Keratinocyte (primary cell): Measurements from ENCODE around the gene DNAH3. TPM values are rescaled to one million over a fixed set of nuclear protein-coding genes. Genes with fewer than 3 reads are reported as not detected.

Experiments
- DNase-seq: peaks from one replicate; pipeline ENCODE4 v3.0.0-alpha.2; 2011; ENCODE audit warnings: low read depth, missing footprints, low spot score
- FAIRE-seq: peaks from 2 replicates; lab custom pipeline; 2011; peaks lifted over from hg19 to GRCh38; lab: Jason Lieb, UNC
- H2AFZ ChIP-seq: 2 replicates; pipeline ENCODE4 v1.6.0; 2012; ENCODE audit warnings: low read length, control low read depth, inconsistent platforms; ENCODE audit not compliant: control insufficient read depth
- H3K27ac ChIP-seq: 2 replicates; pipeline ENCODE4 v1.5.1; 2011; ENCODE audit warnings: low read length; ENCODE audit not compliant: control insufficient read depth, insufficient read depth
- H3K27me3 ChIP-seq: 3 replicates; pipeline ENCODE4 v1.6.0; 2011; ENCODE audit warnings: low read length; ENCODE audit not compliant: control insufficient read depth, insufficient read depth; ENCODE audit errors: extremely low read depth
- H3K36me3 ChIP-seq, 2 experiments: 2 replicates in 1 of 2; 3 replicates in 1 of 2; pipeline ENCODE4 v1.5.1; 2011; ENCODE audit warnings: low read length in 2 of 2, mild to moderate bottlenecking in 1 of 2; ENCODE audit not compliant: control insufficient read depth in 2 of 2, insufficient read depth in 2 of 2; ENCODE audit errors: extremely low read depth in 1 of 2
- H3K4me1 ChIP-seq: 3 replicates; pipeline ENCODE4 v1.5.1; 2011; ENCODE audit warnings: low read length; ENCODE audit not compliant: control insufficient read depth, insufficient read depth; ENCODE audit errors: extremely low read depth
- H3K4me2 ChIP-seq: 3 replicates; pipeline ENCODE4 v1.6.0; 2011; ENCODE audit warnings: low read depth, low read length; ENCODE audit not compliant: control insufficient read depth, insufficient read depth; ENCODE audit errors: extremely low read depth
- H3K4me3 ChIP-seq, 3 experiments: fragments of 200-600 bp in 1 of 3; sonication (generic) in 1 of 3; 2 replicates in 2 of 3; 3 replicates in 1 of 3; pipeline ENCODE4 v1.5.1; 2011 to 2016; ENCODE audit warnings: low read length in 3 of 3, mild to moderate bottlenecking in 3 of 3, control low read depth in 2 of 3, inconsistent platforms in 1 of 3, low read depth in 1 of 3, mixed read lengths in 1 of 3, mixed run types in 1 of 3, moderate library complexity in 1 of 3; ENCODE audit not compliant: control insufficient read depth in 2 of 3, insufficient read depth in 2 of 3; ENCODE audit errors: extremely low read depth in 1 of 3
- H3K79me2 ChIP-seq: 2 replicates; pipeline ENCODE4 v1.6.0; 2012; ENCODE audit warnings: low read length; ENCODE audit not compliant: control insufficient read depth, insufficient read depth
- H3K9ac ChIP-seq: 3 replicates; pipeline ENCODE4 v1.6.0; 2011; ENCODE audit warnings: low read length; ENCODE audit not compliant: control insufficient read depth, insufficient read depth; ENCODE audit errors: extremely low read depth
- H3K9me1 ChIP-seq: 3 replicates; pipeline ENCODE4 v1.6.0; 2011; ENCODE audit warnings: low read length; ENCODE audit not compliant: control insufficient read depth, insufficient read depth; ENCODE audit errors: extremely low read depth
- H3K9me3 ChIP-seq: 2 replicates; pipeline ENCODE4 v1.5.1; 2012; ENCODE audit warnings: low read depth, low read length; ENCODE audit not compliant: control insufficient read depth
- H4K20me1 ChIP-seq: 3 replicates; pipeline ENCODE4 v1.6.0; 2011; ENCODE audit warnings: low read length; ENCODE audit not compliant: control insufficient read depth, insufficient read depth; ENCODE audit errors: extremely low read depth
- CTCF ChIP-seq, 3 experiments: IDR thresholded peaks in 1 of 3; conservative IDR thresholded peaks in 1 of 3; optimal IDR thresholded peaks in 1 of 3; 2 replicates in 2 of 3; 3 replicates in 1 of 3; pipeline versions ENCODE3 to v1.5.1; 2011; ENCODE audit warnings: low read length in 3 of 3, mild to moderate bottlenecking in 3 of 3, moderate library complexity in 2 of 3, control low read depth in 1 of 3, inconsistent platforms in 1 of 3; ENCODE audit not compliant: insufficient read depth in 2 of 3; ENCODE audit errors: extremely low read depth in 1 of 3
- EZH2 ChIP-seq: IDR thresholded peaks from one replicate; pipeline ENCODE4 v1.6.1; 2012; ENCODE audit warnings: inconsistent platforms, mild to moderate bottlenecking, low read length, moderate library complexity
- dilution Hi-C: fragments of 300-500 bp; cut with MboI; formaldehyde crosslinking; loops from one replicate; pipeline ENCODE4 v1.7.0; 2020; ENCODE audit warnings: low sequenced_read_pairs; ENCODE audit not compliant: extremely low pct_ligation_motif_present
- polyA plus RNA-seq, 5 experiments: library from polyadenylated mRNA; depleted of rRNA in 3 of 5; stranded (reverse) in 3 of 5; stranded (forward) in 1 of 5; unstranded in 1 of 5; fragments of >200 nt; gene quantifications; 1 replicate in 1 of 5; 2 replicates in 3 of 5; 3 replicates in 1 of 5; pipeline versions ENCODE4 v1.2.1 to v1.2.3, GENCODE V29; 2011 to 2012; ENCODE audit warnings: missing spikeins in 2 of 5, low read depth in 1 of 5, low replicate concordance in 1 of 5

The DNAH3 gene
- polyA plus RNA-seq, 1 donor (not counting 4 experiments of a cell fraction or from before 2014, with no cell fraction given): 1.2 TPM

- H2AFZ ChIP-seq: no peak overlapping the region
- H3K9me3 ChIP-seq: no peaks in the 10 kb centered on the region
- no peaks in the 10 kb centered on the region for H4K20me1 ChIP-seq
- FAIRE-seq (no peak), DNase-seq (no peak)
- no peak overlapping the region for H3K4me3 ChIP-seq
- dilution Hi-C loops: no loop called here
- H3K79me2 ChIP-seq: no peaks in the 10 kb centered on the region
- no peaks in the 10 kb centered on the region for H3K9me1 ChIP-seq
- no peaks in the 10 kb centered on the region for H3K27me3 ChIP-seq
- H3K27ac ChIP-seq: no peak overlapping the region
- no peak overlapping the region for H3K4me2 ChIP-seq
- no peaks in the 10 kb centered on the region for H3K36me3 ChIP-seq
- H3K4me1 ChIP-seq: no peaks in the 10 kb centered on the region
- H3K9ac ChIP-seq: no peak overlapping the region
- no peak for TF ChIP-seq CTCF (optimal IDR thresholded peaks at IDR 0.05 in 1 of 3, IDR thresholded peaks at IDR 0.05 in 1 of 3, conservative IDR thresholded peaks at IDR 0.05 in 1 of 3; ENCODE audit: extremely low read depth in 1 of 3, insufficient read depth in 2 of 3, low read length in 3 of 3)
- no peak for TF ChIP-seq EZH2
Measured at GRCh38 chr16:21194771-21195301, 44.2 kb upstream of the DNAH3 start.

GRCh38 chr16:21192991-21193390 lies 42.3 kb upstream of the DNAH3 start:
- no peak overlapping the region for H3K27ac ChIP-seq
- DNase-seq (no peak), FAIRE-seq (no peak)
- no peaks in the 10 kb centered on the region for H3K79me2 ChIP-seq
- no peaks in the 10 kb centered on the region for H3K9me3 ChIP-seq
- H3K27me3 ChIP-seq: no peaks in the 10 kb centered on the region
- H3K4me3 ChIP-seq: no peak overlapping the region
- TF ChIP-seq CTCF (optimal IDR thresholded peaks at IDR 0.05 in 1 of 3, IDR thresholded peaks at IDR 0.05 in 1 of 3, conservative IDR thresholded peaks at IDR 0.05 in 1 of 3; ENCODE audit: extremely low read depth in 1 of 3, insufficient read depth in 2 of 3, low read length in 3 of 3) (no peak), EZH2 (no peak)
- no peak overlapping the region for H3K4me2 ChIP-seq
- H3K9ac ChIP-seq: no peak overlapping the region
- H3K9me1 ChIP-seq: no peaks in the 10 kb centered on the region
- dilution Hi-C loops: no loop called here
- H3K36me3 ChIP-seq: no peaks in the 10 kb centered on the region
- no peaks in the 10 kb centered on the region for H4K20me1 ChIP-seq
- H2AFZ ChIP-seq: no peak overlapping the region
- peaks cover 7% of the 10 kb centered on the region for H3K4me1 ChIP-seq
